CD4-positive, alpha-beta T cell (primary cell): ENCODE results near the gene BCL3. TPM values are rescaled to one million over a fixed set of nuclear protein-coding genes. Genes with fewer than 3 reads are reported as not detected.
"Not testable (repeated sequence)": the region's sequence is repeated elsewhere in the genome, so short reads cannot be mapped to it uniquely, and the experiment has no call there.

Experiments
- ATAC-seq: fragments of 200-7000 bp; cut with Tn5 transposase; one replicate; pipeline ENCODE4 v1.10.0; 2022; ENCODE audit warnings: mild to moderate bottlenecking; ENCODE audit not compliant: poor library complexity
- CTCF ChIA-PET: fragments of 350-600 bp; sonication (Branson Sonifier 250); formaldehyde crosslinking; loops from one replicate; lab custom pipeline; 2021; ENCODE audit warnings: antibody characterized with exemption, inconsistent platforms; lab: Charles Lee
- POLR2A ChIA-PET: fragments of 350-600 bp; sonication (Branson Sonifier 250); formaldehyde crosslinking; loops from one replicate; lab custom pipeline; 2021; ENCODE audit warnings: antibody characterized with exemption, inconsistent platforms; lab: Charles Lee
- DNase-seq, 14 experiments: peaks; one replicate each; pipeline ENCODE4 v3.0.0-alpha.2; 2013 to 2020; ENCODE audit warnings: mixed read lengths in 2 of 14
- H3K27ac ChIP-seq, 2 donors: one replicate each; pipeline versions ENCODE4 v1.5.1 to v1.7.0; 2013; ENCODE audit warnings: low read length in 2 of 2, low read depth in 1 of 2, mild to moderate bottlenecking in 1 of 2
- H3K27me3 ChIP-seq, 2 experiments: 1 replicate in 1 of 2; 2 replicates in 1 of 2; pipeline versions ENCODE4 v1.6.1 to v1.7.0; 2013; ENCODE audit warnings: low read length in 2 of 2, control low read depth in 1 of 2, mild to moderate bottlenecking in 1 of 2, moderate library complexity in 1 of 2; ENCODE audit not compliant: insufficient read depth in 2 of 2, control insufficient read depth in 1 of 2
- H3K36me3 ChIP-seq: one replicate; pipeline ENCODE4 v1.6.1; 2013; ENCODE audit warnings: low read length, control low read depth; ENCODE audit not compliant: insufficient read depth
- H3K4me1 ChIP-seq: one replicate; pipeline ENCODE4 v1.6.1; 2013; ENCODE audit warnings: low read length, control low read depth; ENCODE audit not compliant: insufficient read depth
- H3K4me3 ChIP-seq: one replicate; pipeline ENCODE4 v1.5.1; 2013; ENCODE audit warnings: mild to moderate bottlenecking, low read length, moderate library complexity
- H3K9me3 ChIP-seq, 2 experiments: 1 replicate in 1 of 2; 2 replicates in 1 of 2; pipeline versions ENCODE4 v1.6.1 to v1.7.0; 2013; ENCODE audit warnings: low read length in 2 of 2, mild to moderate bottlenecking in 2 of 2, control low read depth in 1 of 2, moderate library complexity in 1 of 2; ENCODE audit not compliant: control insufficient read depth in 1 of 2, insufficient read depth in 1 of 2
- H3K27ac Mint-ChIP-seq: one replicate; pipeline ENCODE4 v1.8.0; 2020; ENCODE audit warnings: mixed read lengths
- H3K27me3 Mint-ChIP-seq: one replicate; pipeline ENCODE4 v1.8.0; 2021; ENCODE audit warnings: mixed read lengths
- H3K36me3 Mint-ChIP-seq: one replicate; pipeline ENCODE4 v1.8.0; 2021; ENCODE audit warnings: low read depth, mixed read lengths
- H3K4me1 Mint-ChIP-seq: one replicate; pipeline ENCODE4 v1.8.0; 2021; ENCODE audit warnings: low read depth, mixed read lengths
- H3K4me3 Mint-ChIP-seq: one replicate; pipeline ENCODE4 v1.8.0; 2020; ENCODE audit warnings: mild to moderate bottlenecking, mixed read lengths
- H3K9me3 Mint-ChIP-seq: one replicate; pipeline ENCODE4 v1.8.0; 2020; ENCODE audit warnings: mixed read lengths
- intact Hi-C, 2 experiments: fragments of 100-400 bp; cut with DNase I in 1 of 2; cut with micrococcal nuclease in 1 of 2; formaldehyde crosslinking; loops; one replicate each; pipeline versions ENCODE4 v1.15.1 to v1.9.0; 2023 to 2025; cut with DNase I, micrococcal nuclease
- total RNA-seq, 174 experiments: library from RNA in 2 of 174; stranded (reverse) in 2 of 174; gene quantifications; one replicate each; pipeline ENCODE4 v1.2.3 and lab custom pipeline; 2021 to 2026
- TF ChIP-seq, protein P1 (sequence below): fragments of 200-600 bp; IDR thresholded peaks from one replicate; pipeline ENCODE4 v1.8.0; 2022; ENCODE audit warnings: antibody characterized with exemption, mild to moderate bottlenecking

Gene BCL3
- total RNA-seq, 2 experiments from 2014 or later, result 90.9 to 97.1 TPM

DNA sequence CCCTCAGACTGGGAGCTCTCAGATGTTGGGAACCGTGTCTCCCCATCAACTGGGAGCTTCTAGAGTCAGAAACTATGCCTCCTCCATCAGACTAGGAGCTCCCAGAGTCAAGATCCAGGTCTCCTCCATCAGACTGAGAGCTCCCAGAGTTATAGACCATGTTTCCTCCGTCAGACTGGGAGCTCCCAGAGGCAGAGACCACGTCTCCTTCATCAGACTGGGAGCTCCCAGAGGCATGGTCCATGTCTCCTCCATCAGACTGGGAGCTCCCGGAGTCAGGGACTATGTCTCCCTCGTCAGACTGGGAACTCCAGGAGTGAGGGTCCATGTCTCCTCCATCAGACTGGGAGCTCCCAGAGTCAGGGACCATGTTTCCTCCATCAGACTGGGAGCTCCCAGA, 39.6 kb upstream of the BCL3 start:
- no peaks in the 10 kb centered on the region for H3K4me1 Mint-ChIP-seq

DNA sequence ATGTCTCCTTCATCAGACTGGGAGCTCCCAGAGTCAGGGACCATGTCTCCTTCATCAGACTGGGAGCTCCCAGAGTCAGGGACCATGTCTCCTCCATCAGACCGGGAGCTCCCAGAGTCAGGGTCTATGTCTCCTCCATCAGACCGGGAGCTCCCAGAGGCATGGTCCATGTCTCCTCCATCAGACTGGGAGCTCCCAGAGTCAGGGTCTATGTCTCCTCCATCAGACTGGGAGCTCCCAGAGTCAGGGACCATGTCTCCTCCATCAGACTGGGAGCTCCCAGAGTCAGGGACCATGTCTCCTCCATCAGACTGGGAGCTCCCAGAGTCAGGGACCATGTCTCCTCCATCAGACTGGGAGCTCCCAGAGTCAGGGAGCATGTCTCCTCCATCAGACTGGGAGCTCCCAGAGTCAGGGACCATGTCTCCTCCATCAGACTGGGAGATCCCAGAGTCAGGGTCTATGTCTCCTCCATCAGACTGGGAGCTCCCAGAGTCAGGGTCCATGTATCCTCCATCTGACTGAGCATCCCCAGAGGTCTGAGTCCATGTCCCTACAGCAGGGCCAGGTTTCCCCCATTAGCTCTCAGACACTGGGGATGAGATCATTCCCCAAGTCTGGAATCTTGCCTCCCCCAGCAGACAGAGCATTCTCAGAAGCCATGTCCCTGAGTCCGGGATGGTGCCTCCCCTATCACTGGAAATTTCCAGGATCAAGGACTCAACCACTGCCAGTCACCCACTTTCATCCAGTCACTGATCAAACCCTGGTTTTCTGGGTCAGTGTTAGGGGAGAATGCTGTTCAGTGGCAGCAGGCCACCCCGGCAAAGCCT, 38.9 kb upstream of the BCL3 start:
- ATAC-seq, intact Hi-C loops, CTCF ChIA-PET, DNase-seq, H3K4me1 Mint-ChIP-seq, H3K27me3 ChIP-seq, H3K4me3 Mint-ChIP-seq, H3K27me3 Mint-ChIP-seq, H3K4me1 ChIP-seq, H3K9me3 Mint-ChIP-seq, H3K27ac Mint-ChIP-seq, H3K9me3 ChIP-seq, H3K27ac ChIP-seq, H3K36me3 ChIP-seq, H3K4me3 ChIP-seq, H3K36me3 Mint-ChIP-seq, POLR2A ChIA-PET: not testable (repeated sequence)

More for the DNA sequence above, 39.6 kb upstream of the BCL3 start:
- ATAC-seq (no peak), DNase-seq (no peak)
- ChIA-PET POLR2A (no interaction called here), CTCF (no interaction called here)
- no peak overlapping the region for H3K27ac ChIP-seq
- Mint-ChIP-seq H3K27ac (no peak overlapping the region), H3K27me3 (no peaks in the 10 kb centered on the region), H3K4me3 (no peak overlapping the region), H3K36me3 (no peaks in the 10 kb centered on the region), H3K9me3 (no peaks in the 10 kb centered on the region)
- H3K4me1 ChIP-seq, result no peaks in the 10 kb centered on the region
- no peaks in the 10 kb centered on the region for H3K9me3 ChIP-seq
- intact Hi-C loops, result no loop called here
- TF ChIP-seq, protein P1, sequence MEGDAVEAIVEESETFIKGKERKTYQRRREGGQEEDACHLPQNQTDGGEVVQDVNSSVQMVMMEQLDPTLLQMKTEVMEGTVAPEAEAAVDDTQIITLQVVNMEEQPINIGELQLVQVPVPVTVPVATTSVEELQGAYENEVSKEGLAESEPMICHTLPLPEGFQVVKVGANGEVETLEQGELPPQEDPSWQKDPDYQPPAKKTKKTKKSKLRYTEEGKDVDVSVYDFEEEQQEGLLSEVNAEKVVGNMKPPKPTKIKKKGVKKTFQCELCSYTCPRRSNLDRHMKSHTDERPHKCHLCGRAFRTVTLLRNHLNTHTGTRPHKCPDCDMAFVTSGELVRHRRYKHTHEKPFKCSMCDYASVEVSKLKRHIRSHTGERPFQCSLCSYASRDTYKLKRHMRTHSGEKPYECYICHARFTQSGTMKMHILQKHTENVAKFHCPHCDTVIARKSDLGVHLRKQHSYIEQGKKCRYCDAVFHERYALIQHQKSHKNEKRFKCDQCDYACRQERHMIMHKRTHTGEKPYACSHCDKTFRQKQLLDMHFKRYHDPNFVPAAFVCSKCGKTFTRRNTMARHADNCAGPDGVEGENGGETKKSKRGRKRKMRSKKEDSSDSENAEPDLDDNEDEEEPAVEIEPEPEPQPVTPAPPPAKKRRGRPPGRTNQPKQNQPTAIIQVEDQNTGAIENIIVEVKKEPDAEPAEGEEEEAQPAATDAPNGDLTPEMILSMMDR, result no peak
- no peak overlapping the region for H3K4me3 ChIP-seq
- H3K27me3 ChIP-seq, result no peaks in the 10 kb centered on the region
- H3K36me3 ChIP-seq, result no peaks in the 10 kb centered on the region

DNA sequence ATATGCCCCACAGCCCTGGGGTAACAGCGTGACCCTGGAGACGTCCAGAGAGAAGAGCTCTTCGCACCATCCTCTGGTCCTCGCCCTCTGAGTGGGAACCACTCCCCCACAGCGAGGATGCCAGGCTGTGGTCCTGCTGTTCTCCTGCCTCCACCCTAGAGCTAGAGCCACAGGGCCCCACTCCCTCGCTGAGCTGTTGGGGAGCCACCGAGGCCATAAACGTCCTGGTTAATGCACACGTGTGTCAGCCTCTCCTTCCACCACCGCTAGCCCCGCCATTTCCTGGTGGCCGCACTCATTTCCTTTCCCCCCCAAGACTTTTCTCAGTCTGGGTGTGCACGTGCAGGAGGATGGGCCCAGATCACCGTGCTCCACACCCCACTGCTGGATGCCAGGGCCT, 38.0 kb upstream of the BCL3 start:
- no peak for DNase-seq
- H3K27ac ChIP-seq, result no peak overlapping the region
- H3K4me1 ChIP-seq, result no peaks in the 10 kb centered on the region
- H3K36me3 ChIP-seq, result no peaks in the 10 kb centered on the region
- TF ChIP-seq, protein P1, result no peak
- Mint-ChIP-seq H3K27me3 (no peaks in the 10 kb centered on the region), H3K4me1 (no peaks in the 10 kb centered on the region), H3K9me3 (peaks cover 6% of the 10 kb centered on the region), H3K4me3 (no peak overlapping the region), H3K36me3 (no peaks in the 10 kb centered on the region), H3K27ac (no peak overlapping the region)
- H3K4me3 ChIP-seq, result no peak overlapping the region
- CTCF ChIA-PET, result no interaction called here
- peaks cover 8 to 9% of the 10 kb centered on the region in 2 experiments for H3K9me3 ChIP-seq
- intact Hi-C loops, result no loop called here
- no peaks in the 10 kb centered on the region for H3K27me3 ChIP-seq
- no peak for ATAC-seq
- POLR2A ChIA-PET, result no interaction called here
